HCT116 (cell line): ENCODE results near the gene CD40LG. TPM values are rescaled to one million over a fixed set of nuclear protein-coding genes. Genes with fewer than 3 reads are reported as not detected.

ENCODE experiments used
- ATAC-seq: fragments of 200-7000 bp; cut with Tn5 transposase; 2 replicates; pipeline ENCODE4 v1.9.1; 2020; ENCODE audit warnings: mild to moderate bottlenecking, moderate library complexity
- Bru-seq: library from RNA; stranded (reverse); fragments of 400-500 nt; gene quantifications from one replicate; lab custom pipeline; 2021; lab: Mats Ljungman, UMichigan
- BruChase-seq, 2 experiments: library from RNA; stranded (reverse); fragments of 400-500 nt; gene quantifications; one replicate each; lab custom pipeline; 2021; lab: Mats Ljungman, UMichigan
- BruUV-seq: library from RNA; stranded (reverse); fragments of 400-500 nt; replicated peaks from 2 replicates; lab custom pipeline; 2021; lab: Mats Ljungman, UMichigan
- CTCF ChIA-PET: fragments of 300-600 bp; sonication (Branson Sonifier 250); formaldehyde crosslinking; loops from one replicate; lab custom pipeline; 2021; ENCODE audit warnings: antibody characterized with exemption; lab: Charles Lee
- POLR2A ChIA-PET: fragments of 300-600, 350-600 bp; sonication (Branson Sonifier 250); formaldehyde crosslinking; loops from one replicate; lab custom pipeline; 2021; ENCODE audit warnings: antibody characterized with exemption; lab: Charles Lee
- RAD21 ChIA-PET, 2 experiments: fragments of 300-600 bp; sonication (Branson Sonifier 250); formaldehyde crosslinking; loops; one replicate each; lab custom pipeline; 2023; ENCODE audit warnings: low total read pairs in 2 of 2; ENCODE audit not compliant: uncharacterized antibody in 2 of 2, unreplicated experiment in 2 of 2, low non-redundant PET in 1 of 2; lab: Charles Lee
- DNase-seq: peaks from one replicate; pipeline ENCODE4 v3.0.0-alpha.2; 2010; ENCODE audit warnings: low read depth, low spot score
- H2AFZ ChIP-seq: fragments of 200-600 bp; shearing (Covaris generic), sonication (generic); 2 replicates; pipeline ENCODE4 v1.6.1; 2017; ENCODE audit warnings: low read depth, mixed run types, mixed read lengths, antibody characterized with exemption, low read length; ENCODE audit not compliant: poor library complexity, severe bottlenecking
- H3K27ac ChIP-seq: 2 replicates; pipeline ENCODE4 v1.5.1; 2012; ENCODE audit warnings: low read depth, low read length
- H3K27me3 ChIP-seq: fragments of 200-600 bp; sonication (generic); 2 replicates; pipeline ENCODE4 v1.6.1; 2016; ENCODE audit warnings: mixed run types, low read length, mixed read lengths; ENCODE audit not compliant: insufficient read depth
- H3K36me3 ChIP-seq, 2 experiments: fragments of 200-500 bp in 1 of 2; fragments of 200-600 bp in 1 of 2; sonication (Bioruptor generic) in 1 of 2; sonication (generic) in 1 of 2; 2 replicates each; pipeline versions ENCODE4 v1.5.1 to v1.6.1; 2014 to 2016; ENCODE audit warnings: low read length in 2 of 2, inconsistent platforms in 1 of 2, mixed read lengths in 1 of 2, mixed run types in 1 of 2; ENCODE audit not compliant: insufficient read depth in 2 of 2, control insufficient read depth in 1 of 2
- H3K4me1 ChIP-seq, 2 experiments: fragments of 200-600 bp in 1 of 2; sonication (generic) in 1 of 2; 2 replicates each; pipeline versions ENCODE4 v1.5.1 to v1.6.1; 2012 to 2017; ENCODE audit warnings: low read length in 2 of 2, inconsistent platforms in 1 of 2, mild to moderate bottlenecking in 1 of 2, mixed read lengths in 1 of 2, mixed run types in 1 of 2, moderate library complexity in 1 of 2; ENCODE audit not compliant: insufficient read depth in 2 of 2, control insufficient read depth in 1 of 2
- H3K4me2 ChIP-seq: fragments of 200-600 bp; sonication (generic); 2 replicates; pipeline ENCODE4 v1.6.1; 2017; ENCODE audit warnings: mixed run types, low read length, mixed read lengths
- H3K4me3 ChIP-seq, 2 experiments: fragments of 200-600 bp in 1 of 2; sonication (generic) in 1 of 2; replicated peaks in 1 of 2; 2 replicates each; pipeline ENCODE4 v1.5.1; 2011 to 2016; ENCODE audit warnings: low read length in 2 of 2, control low read depth in 1 of 2, low read depth in 1 of 2, mild to moderate bottlenecking in 1 of 2, mixed read lengths in 1 of 2, mixed run types in 1 of 2
- H3K79me2 ChIP-seq: fragments of 200-600 bp; sonication (generic); 2 replicates; pipeline ENCODE4 v1.6.1; 2017; ENCODE audit warnings: mild to moderate bottlenecking, mixed run types, low read length, moderate library complexity, mixed read lengths; ENCODE audit not compliant: insufficient read depth
- H3K9ac ChIP-seq: fragments of 200-600 bp; sonication (generic); 2 replicates; pipeline ENCODE4 v1.6.1; 2016; ENCODE audit warnings: low read length, mixed read lengths
- H3K9me2 ChIP-seq: fragments of 200-600 bp; sonication (generic), shearing (Covaris generic); 2 replicates; pipeline ENCODE4 v1.6.1; 2017; ENCODE audit warnings: mixed run types, mild to moderate bottlenecking, moderate library complexity; ENCODE audit not compliant: insufficient read depth
- H3K9me3 ChIP-seq, 2 experiments: fragments of 200-500 bp in 1 of 2; fragments of 200-600 bp in 1 of 2; sonication (Bioruptor generic) in 1 of 2; sonication (generic) in 1 of 2; 2 replicates each; pipeline ENCODE4 v1.6.1; 2014 to 2017; ENCODE audit warnings: low read length in 2 of 2, mixed read lengths in 2 of 2, inconsistent platforms in 1 of 2, low read depth in 1 of 2, mild to moderate bottlenecking in 1 of 2, mixed run types in 1 of 2, moderate library complexity in 1 of 2; ENCODE audit not compliant: control insufficient read depth in 1 of 2, insufficient read depth in 1 of 2
- H4K20me1 ChIP-seq: fragments of 200-600 bp; sonication (generic), shearing (Covaris generic); 2 replicates; pipeline ENCODE4 v1.6.1; 2017; ENCODE audit warnings: mixed run types, mild to moderate bottlenecking, moderate library complexity; ENCODE audit not compliant: insufficient read depth
- ATF3 ChIP-seq: IDR thresholded peaks from 2 replicates; pipeline ENCODE4 v1.6.1; 2012
- CTCF ChIP-seq, 3 experiments: fragments of 200-600 bp in 1 of 3; sonication (generic) in 1 of 3; IDR thresholded peaks in 2 of 3; conservative IDR thresholded peaks in 1 of 3; 2 replicates each; pipeline ENCODE4 v1.5.1; 2012 to 2017; ENCODE audit warnings: low read depth in 2 of 3, low read length in 2 of 3, antibody characterized with exemption in 1 of 3, borderline replicate concordance in 1 of 3, control low read depth in 1 of 3, mild to moderate bottlenecking in 1 of 3, mixed read lengths in 1 of 3, mixed run types in 1 of 3, moderate library complexity in 1 of 3; ENCODE audit not compliant: insufficient read depth in 1 of 3
- EGR1 ChIP-seq: IDR thresholded peaks from 2 replicates; pipeline ENCODE4 v1.6.1; 2012; ENCODE audit warnings: low read depth
- EZH2 ChIP-seq: fragments of 200-600 bp; sonication (generic); IDR thresholded peaks from 2 replicates; pipeline ENCODE4 v1.6.1; 2017; ENCODE audit warnings: antibody characterized with exemption, mixed run types
- EZH2phosphoT487 ChIP-seq: fragments of 200-600 bp; IDR thresholded peaks from 2 replicates; pipeline ENCODE4 v1.6.1; 2018; ENCODE audit warnings: antibody characterized with exemption, borderline replicate concordance
- POLR2AphosphoS5 ChIP-seq: IDR thresholded peaks from 2 replicates; pipeline ENCODE4 v1.6.1; 2011; ENCODE audit warnings: mild to moderate bottlenecking, low read depth, low read length, moderate library complexity
- REST ChIP-seq: IDR thresholded peaks from 2 replicates; pipeline ENCODE4 v1.6.1; 2012; ENCODE audit warnings: low read depth
- SIN3A ChIP-seq: IDR thresholded peaks from 2 replicates; pipeline ENCODE4 v1.6.1; 2012; ENCODE audit warnings: low read depth
- TCF7L2 ChIP-seq: IDR thresholded peaks from 2 replicates; pipeline ENCODE4 v1.7.0; 2011; ENCODE audit warnings: borderline replicate concordance, inconsistent platforms; ENCODE audit not compliant: insufficient read depth, insufficient read length; ENCODE audit errors: extremely low read depth
- YY1 ChIP-seq: IDR thresholded peaks from 2 replicates; pipeline ENCODE4 v1.6.1; 2011; ENCODE audit warnings: low read length, low read depth, moderate library complexity, mild to moderate bottlenecking; ENCODE audit not compliant: insufficient replicate concordance; ENCODE audit errors: extremely low read depth
- intact Hi-C: fragments of 100-400 bp; cut with micrococcal nuclease; formaldehyde crosslinking; loops from 2 replicates; pipeline ENCODE4 v1.10.0; 2022
- long read RNA-seq: library from polyadenylated mRNA; unstranded; transcript quantifications from one replicate; pipeline ENCODE4 v2.0.0, GENCODE V29; 2021; ENCODE audit not compliant: unreplicated experiment
- polyA plus RNA-seq: library from polyadenylated mRNA; unstranded; fragments of >200 nt; gene quantifications from 2 replicates; pipeline ENCODE4 v1.2.1, GENCODE V29; 2012; ENCODE audit warnings: missing spikeins
- total RNA-seq: library from RNA; stranded (reverse); gene quantifications from one replicate; pipeline ENCODE4 v1.2.1, GENCODE V29; 2021; ENCODE audit not compliant: unreplicated experiment

CD40LG gene
- total RNA-seq (not detected), Bru-seq, nascent RNA (not detected), BruChase-seq, experiment 1, labeled RNA remaining after a 6-hour chase (not detected), BruChase-seq, experiment 2, labeled RNA remaining after a 2-hour chase (not detected)
- not detected in 2 replicates for polyA plus RNA-seq
- long read RNA-seq, result 0 reads

- CTCF ChIA-PET, result no interaction called here
- Histone ChIP-seq H3K9me3 (no peaks in the 10 kb centered on the region), H3K4me2 (no peak within 1 kb of the TSS), H3K4me3 (no peak within 1 kb of the TSS), H3K36me3 (no peaks in the 10 kb centered on the region), H3K4me1 (no peaks in the 10 kb centered on the region), H3K9ac (no peak within 1 kb of the TSS), H3K79me2 (no peaks in the 10 kb centered on the region), H2AFZ (no peak within 1 kb of the TSS), H3K27me3 (no peaks in the 10 kb centered on the region), H3K27ac (no peak within 1 kb of the TSS), H4K20me1 (no peaks in the 10 kb centered on the region), H3K9me2 (no peaks in the 10 kb centered on the region)
- intact Hi-C loops, result no loop called here
- RAD21 ChIA-PET, result no interaction called here
- TF ChIP-seq ATF3 (no peak), YY1 (no peak), REST (no peak), EZH2phosphoT487 (no peak), TCF7L2 (no peak), EZH2 (no peak), SIN3A (no peak), EGR1 (no peak), CTCF (IDR thresholded peaks at IDR 0.05 in 2 of 3, conservative IDR thresholded peaks at IDR 0.05 in 1 of 3; ENCODE audit: borderline replicate concordance in 1 of 3, insufficient read depth in 1 of 3, low read depth in 2 of 3, low read length in 2 of 3) (no peak), POLR2AphosphoS5 (no peak)
- no peak for DNase-seq
- no TSS peak for BruUV-seq
- ATAC-seq, result no peak
- POLR2A ChIA-PET, result no interaction called here
Observed at GRCh38 chrX:136647677-136648360, at the start of gene CD40LG. TSS of gene CD40LG (plus strand) at chrX:136648158. CDS start at chrX:136648249, 91 bp downstream.
